NCI-H2029 treated with DMSO at 0.1 percent for 48 hours (cell line): ENCODE measurements around the gene RPTOR.
"Not testable (repeated sequence)": the region's sequence is repeated elsewhere in the genome, so short reads cannot be mapped to it uniquely, and the experiment has no call there.

ENCODE experiments used
- DNase-seq: peaks from one replicate; lab custom pipeline; 2025; lab: John Stamatoyannopoulos, UW

Gene RPTOR

DNA sequence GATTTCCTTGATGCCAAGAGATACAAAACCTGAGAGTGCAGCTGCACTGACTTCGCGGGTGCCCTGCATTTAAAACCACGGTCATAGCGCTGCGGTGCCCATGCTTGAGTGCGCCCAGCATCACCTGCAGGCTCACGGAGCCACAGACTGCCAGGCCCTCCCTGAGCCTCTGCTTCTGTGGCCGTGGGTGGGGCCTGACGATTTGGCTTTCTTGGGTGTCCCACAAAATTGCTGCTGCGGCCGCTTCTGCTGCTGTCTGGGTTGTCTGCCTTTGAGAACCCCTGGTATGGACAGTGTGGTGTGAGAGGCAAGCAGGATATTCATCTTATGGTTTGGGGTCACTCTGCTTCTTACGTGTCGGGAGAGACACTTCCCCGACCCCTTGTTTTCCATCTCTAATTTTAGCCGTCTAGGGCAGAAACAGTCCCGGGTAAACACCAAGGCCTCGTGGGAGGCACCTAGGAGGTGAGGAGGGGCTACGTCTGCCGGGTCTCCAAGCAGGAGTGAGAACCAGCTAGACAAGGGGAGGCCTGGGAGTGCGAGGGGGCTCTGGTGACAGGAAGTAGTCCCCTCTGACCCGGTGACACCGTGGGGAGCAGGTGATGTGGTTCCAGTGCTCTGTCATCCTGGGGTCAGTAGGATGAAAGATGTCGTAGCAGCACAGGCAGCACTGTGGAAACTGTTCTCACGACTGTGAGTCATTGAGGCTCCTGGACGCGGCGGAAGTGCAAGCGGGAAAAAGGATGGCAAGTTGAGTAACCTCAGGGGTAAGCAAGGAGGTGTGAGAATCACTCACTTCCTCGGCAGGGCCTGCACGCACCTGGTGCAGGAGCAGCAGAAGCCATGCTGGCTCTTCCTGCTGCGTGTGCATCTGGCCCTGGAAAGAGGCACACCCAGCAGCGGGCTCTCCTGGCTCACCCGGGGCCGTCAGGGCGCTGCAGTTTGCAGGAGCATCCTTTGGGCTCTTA is 176.3 kb downstream of the RPTOR start:
- DNase-seq = no peak

DNA sequence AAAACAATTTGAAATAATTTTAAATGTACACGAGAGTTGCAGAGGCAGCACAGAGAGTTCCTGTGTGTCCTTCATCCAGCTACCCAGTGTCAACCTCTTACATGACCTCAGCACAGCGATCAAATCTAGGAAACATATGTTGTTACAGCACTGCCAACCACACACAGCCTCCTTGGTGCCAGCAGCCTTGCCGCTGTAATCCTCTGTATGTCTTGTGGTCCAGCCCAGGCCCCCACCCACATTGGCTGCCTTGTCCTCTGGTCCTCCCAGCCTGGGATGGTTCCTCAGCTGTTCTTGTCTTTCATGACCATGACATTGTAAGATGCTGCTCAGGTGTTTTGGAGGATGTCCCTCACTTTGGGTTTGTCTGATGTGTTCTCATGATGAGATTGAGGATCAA is 178.0 kb downstream of the RPTOR start:
- no peak for DNase-seq

DNA sequence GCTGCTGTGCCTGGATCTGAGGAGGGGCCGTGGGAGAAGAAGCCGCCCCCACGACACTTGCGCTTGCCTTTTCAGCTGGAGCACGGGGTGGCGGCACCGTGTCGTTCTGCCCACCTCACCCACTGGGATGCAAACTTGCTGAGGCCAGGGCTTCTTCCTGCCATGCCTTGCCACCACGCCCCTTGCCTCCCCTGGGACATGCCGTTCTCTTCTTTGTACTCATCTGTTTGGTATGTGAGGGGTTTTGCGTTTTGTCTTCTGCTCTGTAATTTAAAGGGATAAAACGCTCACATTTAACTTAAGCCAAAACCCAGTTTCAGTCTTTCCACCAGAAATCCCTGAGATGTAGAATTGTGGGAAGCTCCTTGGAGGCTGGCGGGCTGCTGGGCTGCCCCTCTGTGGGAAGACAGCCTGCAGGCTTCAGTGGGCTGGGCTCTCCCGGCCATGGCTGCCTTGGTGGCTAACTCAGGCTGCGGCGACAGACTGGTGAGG is 180.2 kb downstream of the RPTOR start:
- no peak for DNase-seq

DNA sequence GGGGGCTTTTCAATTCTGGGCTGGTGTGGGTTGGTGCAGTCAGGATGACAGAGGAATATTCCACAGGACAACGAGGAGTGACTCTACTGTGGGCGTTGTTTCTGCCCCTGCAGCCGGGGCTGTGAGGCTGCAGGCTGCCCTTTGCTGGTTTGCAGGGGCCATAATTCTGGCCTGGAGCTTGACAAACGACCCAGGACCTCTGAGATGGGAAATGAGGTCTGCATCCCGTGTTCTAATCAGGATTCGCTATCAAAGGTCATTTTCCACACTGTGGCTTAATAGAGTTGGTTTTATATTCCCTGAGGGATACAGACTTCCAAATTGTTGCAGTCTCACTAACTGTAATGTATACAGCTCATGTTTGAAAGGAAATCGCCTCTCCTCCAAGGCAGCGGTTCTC is 180.9 kb downstream of the RPTOR start:
- DNase-seq = no peak

DNA sequence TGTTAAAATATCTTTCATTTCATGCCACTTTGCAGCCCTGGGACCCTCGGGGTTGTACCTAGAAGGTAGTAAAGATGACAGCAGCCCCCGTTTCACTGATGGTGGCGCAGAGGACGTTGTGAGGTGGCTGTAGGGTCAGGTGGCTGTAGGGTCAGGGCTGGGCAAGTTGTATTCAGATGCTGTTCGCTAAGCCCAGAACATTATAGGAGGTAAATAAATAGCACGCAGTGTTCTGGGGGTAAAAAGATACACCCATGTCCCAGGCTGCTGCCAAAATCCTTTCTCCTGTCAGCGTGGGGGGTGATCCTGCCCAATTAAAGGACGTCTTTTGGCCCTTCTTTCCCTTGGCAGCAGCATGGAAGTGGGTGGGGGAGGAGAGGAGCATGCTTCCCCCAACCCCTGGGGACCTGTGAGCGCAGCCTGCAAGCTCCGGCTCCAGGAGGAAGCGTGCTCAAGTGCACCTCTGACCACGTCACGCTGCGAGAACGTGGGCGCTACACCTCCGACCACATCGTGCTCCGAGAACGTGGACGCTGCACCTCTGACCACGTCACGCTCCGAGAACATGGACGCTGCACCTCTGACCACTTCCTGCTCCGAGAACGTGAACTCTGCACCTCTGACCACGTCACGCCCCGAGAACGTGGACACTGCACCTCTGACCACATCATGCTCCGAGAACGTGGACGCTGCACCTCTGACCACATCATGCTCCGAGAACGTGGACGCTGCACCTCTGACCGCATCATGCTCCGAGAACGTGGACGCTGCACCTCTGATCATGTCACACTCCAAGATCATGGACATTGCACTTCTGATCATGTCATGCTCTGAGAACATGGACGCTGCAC is 182.1 kb downstream of the RPTOR start:
- DNase-seq = no peak

DNA sequence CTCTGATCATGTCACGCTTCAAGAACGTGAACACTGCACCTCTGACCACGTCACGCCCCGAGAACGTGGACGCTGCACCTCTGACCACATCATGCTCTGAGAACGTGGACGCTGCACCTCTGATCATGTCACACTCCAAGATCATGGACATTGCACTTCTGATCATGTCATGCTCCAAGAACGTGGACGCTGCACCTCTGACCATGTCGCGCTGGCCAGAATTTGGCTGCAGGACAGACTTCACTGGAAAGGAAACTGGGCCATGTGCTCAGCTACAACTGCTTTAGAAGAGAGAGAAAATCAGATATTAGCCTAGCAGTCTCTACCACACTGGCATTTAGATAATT is 182.7 kb downstream of the RPTOR start:
- DNase-seq = no peak

DNA sequence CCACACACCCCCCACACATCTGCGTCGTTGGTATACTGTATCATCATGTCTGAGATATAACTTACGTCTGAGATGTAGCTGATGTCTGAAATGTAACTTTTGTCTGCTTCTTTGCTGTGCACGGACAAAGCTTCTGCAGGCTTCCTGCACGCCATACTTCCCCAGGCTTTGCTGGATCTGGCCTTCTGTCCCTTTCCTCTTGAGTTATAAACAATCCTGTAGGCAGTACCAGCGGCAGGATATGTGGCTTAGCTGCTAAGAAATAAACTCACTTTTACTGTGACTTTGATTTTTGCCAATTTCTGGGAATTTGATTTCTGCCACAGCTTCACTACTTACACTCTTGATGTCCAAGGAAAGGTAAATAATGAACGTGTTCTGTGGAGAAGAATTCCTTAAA is 184.4 kb downstream of the RPTOR start:
- no peak for DNase-seq

DNA sequence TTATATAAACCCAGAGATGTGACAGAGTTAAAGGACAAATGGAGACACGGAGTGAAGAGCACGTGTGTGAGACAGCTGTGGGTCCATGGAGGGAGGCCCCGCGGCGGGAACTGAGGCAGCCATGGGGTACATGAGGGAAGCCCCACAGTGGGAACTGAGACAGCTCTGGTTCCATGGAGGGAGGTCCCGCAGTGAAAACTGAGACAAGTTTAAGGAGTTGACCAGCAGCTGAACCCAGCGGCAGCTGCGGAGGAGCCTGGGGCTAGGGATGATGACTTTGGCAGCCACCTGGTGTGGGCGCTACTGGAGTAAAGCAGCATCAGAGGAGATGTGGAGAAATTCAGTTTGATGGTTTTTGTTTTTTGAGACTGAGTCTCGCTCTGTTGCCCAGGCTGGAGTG is 185.1 kb downstream of the RPTOR start:
- no peak for DNase-seq

GRCh38 chr17:80730739-80731138 is 186.1 kb downstream of the RPTOR start:
- DNase-seq = peak; percentile 50

DNA sequence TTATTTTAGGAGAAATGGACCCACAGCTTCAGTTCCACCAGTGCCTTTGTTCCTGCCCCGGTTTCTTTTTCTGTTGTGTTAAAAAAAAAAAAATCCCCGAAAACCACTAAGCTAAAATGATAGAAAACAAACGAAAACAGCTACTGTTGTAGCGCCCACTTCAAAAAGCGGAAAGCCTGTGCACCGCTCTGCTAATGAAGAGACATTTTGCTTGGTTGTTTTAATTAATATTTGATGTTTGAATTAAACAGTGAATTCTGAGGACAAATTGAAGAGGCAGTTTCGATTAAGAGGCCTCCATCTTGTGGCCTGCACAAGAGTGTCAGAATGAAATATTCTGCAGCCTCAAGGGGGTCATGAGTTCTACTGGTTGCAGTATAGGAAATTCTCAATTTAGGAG is 186.7 kb downstream of the RPTOR start:
- no peak for DNase-seq

- no peak for DNase-seq
Observed at GRCh38 chr17:80732268-80732667, 187.6 kb downstream of the RPTOR start.

- no peak for DNase-seq
Observed at GRCh38 chr17:80737106-80738019, 192.7 kb downstream of the RPTOR start.

DNA sequence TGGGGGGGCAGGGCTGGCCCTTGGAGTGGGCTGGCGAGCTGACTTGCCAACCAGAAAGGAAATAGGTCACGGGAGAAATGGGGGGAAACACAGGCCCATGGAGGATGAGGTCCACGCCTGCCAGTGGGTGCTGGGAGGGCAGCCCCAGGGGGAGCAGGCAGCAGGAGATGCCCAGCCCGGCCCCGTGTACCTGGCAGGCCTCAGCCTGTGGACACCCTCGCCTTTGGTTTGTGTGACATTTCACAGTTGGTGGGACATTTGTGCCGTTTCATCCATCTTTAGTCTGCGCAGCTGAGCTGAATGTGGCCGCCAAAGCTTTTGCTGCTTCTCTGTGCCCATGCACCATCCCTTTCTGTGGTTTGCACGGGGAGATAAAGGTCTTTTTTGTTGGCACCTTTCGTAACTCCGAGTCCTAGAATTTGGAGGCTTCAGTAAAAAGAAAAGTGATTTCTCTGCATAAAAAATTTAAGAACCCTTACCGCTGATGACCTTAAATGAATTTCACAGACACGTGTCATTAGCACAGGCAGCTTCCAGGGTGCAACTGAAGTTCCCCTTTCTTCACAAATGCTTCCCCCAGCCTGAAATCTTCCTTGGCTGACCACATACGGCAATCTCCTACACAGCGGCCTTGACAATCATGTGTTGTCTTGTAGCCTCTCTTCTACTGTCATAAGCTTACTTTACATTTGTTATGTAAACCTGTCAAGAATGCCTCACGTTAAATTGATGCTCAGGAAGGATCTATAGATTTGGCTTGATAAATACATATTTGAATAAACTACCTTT is 193.6 kb downstream of the RPTOR start:
- DNase-seq = no peak

DNA sequence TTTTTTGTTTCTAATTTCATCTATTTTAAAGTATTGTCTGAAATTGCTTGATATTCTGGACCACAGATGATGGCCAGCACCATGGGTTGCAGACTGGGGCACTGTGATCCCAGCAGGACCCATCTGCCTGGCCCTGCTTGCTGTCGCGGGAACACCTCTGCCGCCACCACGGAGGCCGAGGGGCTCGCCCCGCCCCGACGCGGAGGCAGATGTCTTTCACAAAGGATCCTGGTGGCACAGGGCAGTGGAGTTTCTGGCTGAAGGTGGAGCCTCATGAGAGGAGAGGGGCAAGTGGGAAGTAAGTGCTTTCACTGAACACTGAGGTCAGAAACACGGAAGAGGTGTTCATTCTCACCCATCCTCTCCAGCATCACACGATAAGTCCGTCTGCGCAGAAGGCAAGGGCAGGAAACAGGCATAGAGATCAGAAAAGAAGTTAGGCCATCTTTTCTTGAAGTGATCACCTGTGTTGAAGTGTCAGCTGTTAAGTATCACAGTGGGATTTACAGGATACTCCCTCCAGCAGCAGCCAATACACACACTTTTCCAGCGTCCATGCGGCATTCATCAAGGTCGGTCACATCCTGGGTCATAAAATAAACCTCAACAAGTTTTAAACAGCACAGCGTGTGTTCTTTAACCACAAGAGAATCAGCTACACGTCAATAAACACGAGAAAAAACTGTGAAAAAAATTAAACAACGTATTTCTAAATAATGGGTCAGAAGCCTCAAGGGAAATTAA is 194.5 kb downstream of the RPTOR start:
- no peak for DNase-seq

DNA sequence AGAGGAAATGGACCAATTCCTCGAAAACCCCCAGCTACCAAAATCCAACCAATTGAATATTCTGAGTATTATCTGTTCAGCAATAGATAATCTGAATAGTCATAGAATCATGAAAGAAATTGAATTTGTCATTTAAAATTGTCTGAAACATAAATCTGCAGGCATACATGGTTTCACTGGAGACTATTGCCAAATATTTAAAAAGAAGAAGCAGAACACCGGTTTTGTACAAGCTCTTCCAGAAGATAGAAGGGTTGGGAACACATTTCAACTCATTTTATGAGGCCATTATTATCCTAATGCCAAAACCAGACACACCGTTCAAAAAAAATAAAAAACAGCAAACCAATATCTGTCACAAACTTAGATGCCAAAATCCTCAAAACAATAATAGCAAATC is 195.5 kb downstream of the RPTOR start:
- no peak for DNase-seq

GRCh38 chr17:80742091-80742490 is 197.5 kb downstream of the RPTOR start:
- peak; percentile 21 for DNase-seq

DNA sequence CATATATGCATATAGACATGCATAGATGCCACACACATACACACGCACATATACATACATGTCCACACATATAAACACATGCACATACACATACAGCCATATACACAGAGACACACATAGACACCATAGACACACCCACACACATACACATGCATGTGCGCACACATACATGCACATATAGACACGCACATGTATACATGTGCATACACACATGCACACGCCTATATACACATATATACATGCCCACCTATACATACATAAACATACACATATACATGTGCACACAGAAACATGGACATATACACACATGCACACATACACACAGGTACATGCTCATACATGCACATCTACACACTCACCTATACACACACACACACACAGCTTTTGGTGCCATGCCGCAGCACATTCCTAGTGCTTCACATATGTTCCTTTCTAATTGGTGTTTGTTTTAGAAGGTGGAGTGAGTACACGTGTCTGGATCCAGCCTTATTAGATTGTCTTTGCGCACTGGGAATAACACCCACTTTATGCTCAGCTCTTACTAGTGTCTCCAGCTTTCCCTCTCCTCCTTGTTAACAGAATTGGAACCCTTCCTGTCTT is 198.0 kb downstream of the RPTOR start:
- DNase-seq = no peak

- DNase-seq = no peak
Observed at GRCh38 chr17:80743181-80743771, 198.6 kb downstream of the RPTOR start.

DNA sequence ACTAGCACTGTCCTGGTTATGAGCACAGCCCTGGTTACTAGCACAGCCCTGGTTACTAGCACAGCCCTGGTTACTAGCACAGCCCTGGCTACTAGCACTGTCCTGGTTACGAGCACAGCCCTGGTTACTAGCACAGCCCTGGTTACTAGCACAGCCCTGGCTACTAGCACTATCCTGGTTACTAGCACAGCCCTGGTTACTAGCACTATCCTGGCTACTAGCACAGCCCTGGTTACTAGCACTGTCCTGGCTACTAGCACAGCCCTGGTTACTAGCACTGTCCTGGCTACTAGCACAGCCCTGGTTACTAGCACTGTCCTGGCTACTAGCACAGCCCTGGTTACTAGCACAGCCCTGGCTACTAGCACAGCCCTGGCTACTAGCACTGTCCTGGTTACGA is 199.3 kb downstream of the RPTOR start:
- not testable (repeated sequence) for DNase-seq
